ENCODE data around the gene GNB3. TPM values are rescaled to one million over a fixed set of nuclear protein-coding genes. Genes with fewer than 3 reads are reported as not detected.

Gene GNB3
- total and polyA plus RNA-seq, 5 donors from 2014 or later = not detected

- Mint-ChIP-seq H3K9me3 (no peaks in the 10 kb centered on the region), H3K27me3 (no peaks in the 10 kb centered on the region), H3K4me3 (peak within 1 kb of the TSS; percentile 90 to 99 (median 96)), H3K27ac (peak within 1 kb of the TSS; percentile 95 to 100 (median 100)), H3K4me1 (peaks cover 0 to 38% (median 16%) of the 10 kb centered on the region in 4 donors), H3K36me3 (peaks cover 8% of the 10 kb centered on the region)
- peak within 1 kb of the TSS; percentile 85 for H3K4me3 ChIP-seq (ENCODE audit: low read depth, low read length)
- DNase-seq (peak; percentile 88 to 99 (median 93)), ATAC-seq (ENCODE audit: low read depth in 2 of 2) (peak; percentile 47 to 50)
- H3K9me3 ChIP-seq (ENCODE audit: control insufficient read depth in 2 of 2, low read length in 2 of 2) = no peaks in the 10 kb centered on the region
- no peaks in the 10 kb centered on the region for H3K27me3 ChIP-seq (ENCODE audit: control insufficient read depth, insufficient read depth, low read length)
- peaks cover 8% of the 10 kb centered on the region for H3K36me3 ChIP-seq (ENCODE audit: control insufficient read depth, insufficient read depth, low read length)
- H3K27ac ChIP-seq (ENCODE audit: insufficient read depth, low read length, poor library complexity, severe bottlenecking) = peak within 1 kb of the TSS; percentile 97
- peaks cover 22% of the 10 kb centered on the region for H3K4me1 ChIP-seq (ENCODE audit: control insufficient read depth, insufficient read depth, low read length, poor library complexity, severe bottlenecking)
Measured at GRCh38 chr12:6851153-6851920, 10.6 kb downstream of the GNB3 start, which contains the start of gene CDCA3. TSS of gene CDCA3 (minus strand) at chr12:6851286. CDS start at chr12:6850952, 334 bp downstream.

GRCh38 chr12:6851921-6852650 is 11.4 kb downstream of the GNB3 start, which contains the start of gene USP5:
TSS of gene USP5 (plus strand) at chr12:6852150. CDS start at chr12:6852180, 30 bp downstream.
- H3K4me1 ChIP-seq (ENCODE audit: control insufficient read depth, insufficient read depth, low read length, poor library complexity, severe bottlenecking) = peaks cover 22% of the 10 kb centered on the region
- Mint-ChIP-seq H3K9me3 (no peaks in the 10 kb centered on the region), H3K27me3 (no peaks in the 10 kb centered on the region), H3K27ac (peak within 1 kb of the TSS; percentile 95 to 100 (median 100)), H3K36me3 (peaks cover 8% of the 10 kb centered on the region), H3K4me1 (peaks cover 0 to 38% (median 16%) of the 10 kb centered on the region in 4 donors), H3K4me3 (peak within 1 kb of the TSS; percentile 90 to 99 (median 96))
- DNase-seq (peak; percentile 98 to 100 (median 100)), ATAC-seq (ENCODE audit: low read depth in 2 of 2) (peak; percentile 82 to 83)
- H3K4me3 ChIP-seq (ENCODE audit: low read depth, low read length) = peak within 1 kb of the TSS; percentile 85
- no peaks in the 10 kb centered on the region for H3K27me3 ChIP-seq (ENCODE audit: control insufficient read depth, insufficient read depth, low read length)
- no peaks in the 10 kb centered on the region for H3K9me3 ChIP-seq (ENCODE audit: control insufficient read depth in 2 of 2, low read length in 2 of 2)
- peak within 1 kb of the TSS; percentile 97 for H3K27ac ChIP-seq (ENCODE audit: insufficient read depth, low read length, poor library complexity, severe bottlenecking)
- peaks cover 15% of the 10 kb centered on the region for H3K36me3 ChIP-seq (ENCODE audit: control insufficient read depth, insufficient read depth, low read length)

DNA sequence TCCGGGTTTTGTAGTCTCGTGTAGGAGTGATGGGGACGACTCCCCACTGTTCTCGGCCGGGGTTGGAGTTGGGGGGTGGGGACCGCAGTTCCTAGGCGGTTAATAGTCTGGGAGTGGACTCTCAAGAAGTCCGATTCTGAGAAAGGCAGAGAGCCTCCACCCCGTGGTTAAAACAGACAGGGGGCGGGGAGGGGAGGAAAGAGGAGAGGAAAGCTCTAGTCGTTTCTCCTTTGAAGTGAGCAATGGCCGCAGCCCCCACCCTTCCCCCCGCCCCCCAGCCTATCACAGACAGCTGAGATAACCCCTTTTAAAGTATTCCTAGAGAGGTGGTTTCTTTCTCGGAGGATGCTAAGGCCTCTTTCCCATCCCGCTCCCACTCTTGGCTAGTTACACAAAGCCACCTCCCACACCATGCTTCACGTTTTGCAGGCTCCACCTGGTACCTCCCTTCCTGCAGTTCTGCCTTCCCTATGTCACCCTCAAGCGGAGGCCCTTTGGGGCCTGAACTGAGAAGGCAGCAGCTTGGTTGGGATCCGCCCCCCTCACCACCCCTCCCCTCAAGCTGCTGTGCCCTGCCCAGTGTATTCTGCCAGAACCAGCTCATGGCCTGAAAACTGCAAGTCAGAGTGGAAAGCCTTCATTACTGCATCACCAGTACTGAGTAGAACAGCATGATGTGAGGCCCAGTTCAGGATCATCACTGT is 12.1 kb downstream of the GNB3 start:
- H3K4me1 ChIP-seq (ENCODE audit: control insufficient read depth, insufficient read depth, low read length, poor library complexity, severe bottlenecking) = peaks cover 22% of the 10 kb centered on the region
- peaks cover 15% of the 10 kb centered on the region for H3K36me3 Mint-ChIP-seq
- H3K27me3 ChIP-seq (ENCODE audit: control insufficient read depth, insufficient read depth, low read length) = no peaks in the 10 kb centered on the region
- H3K4me1 Mint-ChIP-seq = peaks cover 0 to 39% (median 17%) of the 10 kb centered on the region in 4 donors
- H3K4me3 Mint-ChIP-seq = peak overlapping the region; percentile 90 to 99 (median 96)
- ATAC-seq (ENCODE audit: low read depth in 2 of 2) = no peak
- no peaks in the 10 kb centered on the region for H3K9me3 ChIP-seq (ENCODE audit: control insufficient read depth in 2 of 2, low read length in 2 of 2)
- peaks cover 22% of the 10 kb centered on the region for H3K36me3 ChIP-seq (ENCODE audit: control insufficient read depth, insufficient read depth, low read length)
- H3K27ac Mint-ChIP-seq = peak overlapping the region; percentile 95 to 100 (median 100)
- DNase-seq = peak; percentile 49 to 91 (median 56)
- H3K27me3 Mint-ChIP-seq = no peaks in the 10 kb centered on the region
- H3K9me3 Mint-ChIP-seq = no peaks in the 10 kb centered on the region
- peak overlapping the region; percentile 97 for H3K27ac ChIP-seq (ENCODE audit: insufficient read depth, low read length, poor library complexity, severe bottlenecking)
- H3K4me3 ChIP-seq (ENCODE audit: low read depth, low read length) = peak overlapping the region; percentile 85

DNA sequence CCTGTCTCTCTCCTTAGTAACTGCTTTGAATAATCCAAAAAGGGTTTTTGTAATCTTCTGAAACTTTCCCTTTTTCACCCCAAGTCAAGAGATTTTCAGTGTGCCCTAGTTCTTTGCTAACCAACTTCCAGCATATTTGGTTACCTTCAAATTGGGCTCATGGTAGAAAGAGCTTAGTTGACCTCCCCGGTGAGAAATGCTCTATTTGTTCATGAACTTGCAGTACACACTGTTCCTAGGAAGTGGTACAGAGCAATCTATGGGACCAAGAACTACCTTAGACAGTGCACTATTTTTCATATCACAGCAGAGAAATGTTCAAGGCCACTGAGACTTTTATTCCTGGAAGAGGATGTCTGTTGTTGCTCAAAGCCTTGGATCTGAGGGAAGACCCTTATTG is 12.9 kb downstream of the GNB3 start:
- Mint-ChIP-seq H3K4me1 (peaks cover 0 to 39% (median 17%) of the 10 kb centered on the region in 4 donors), H3K9me3 (no peaks in the 10 kb centered on the region), H3K4me3 (peak overlapping the region; percentile 18 to 99 (median 96)), H3K27ac (peak overlapping the region in 2 of 3 donors; percentile 85 to 100), H3K36me3 (peaks cover 19% of the 10 kb centered on the region), H3K27me3 (no peaks in the 10 kb centered on the region)
- Histone ChIP-seq H3K4me3 (ENCODE audit: low read depth, low read length) (peak overlapping the region; percentile 85), H3K27ac (ENCODE audit: insufficient read depth, low read length, poor library complexity, severe bottlenecking) (peak overlapping the region; percentile 97), H3K9me3 (ENCODE audit: control insufficient read depth in 2 of 2, low read length in 2 of 2) (no peaks in the 10 kb centered on the region), H3K27me3 (ENCODE audit: control insufficient read depth, insufficient read depth, low read length) (no peaks in the 10 kb centered on the region), H3K4me1 (ENCODE audit: control insufficient read depth, insufficient read depth, low read length, poor library complexity, severe bottlenecking) (peaks cover 22% of the 10 kb centered on the region), H3K36me3 (ENCODE audit: control insufficient read depth, insufficient read depth, low read length) (peaks cover 31% of the 10 kb centered on the region)
- ATAC-seq (ENCODE audit: low read depth in 2 of 2) (no peak), DNase-seq (no peak)

- H3K27ac ChIP-seq (ENCODE audit: insufficient read depth, low read length, poor library complexity, severe bottlenecking) = peak overlapping the region; percentile 97
- H3K4me3 ChIP-seq (ENCODE audit: low read depth, low read length) = no peak overlapping the region
- H3K27me3 ChIP-seq (ENCODE audit: control insufficient read depth, insufficient read depth, low read length) = no peaks in the 10 kb centered on the region
- H3K9me3 Mint-ChIP-seq = no peaks in the 10 kb centered on the region
- H3K27me3 Mint-ChIP-seq = no peaks in the 10 kb centered on the region
- peaks cover 35% of the 10 kb centered on the region for H3K36me3 ChIP-seq (ENCODE audit: control insufficient read depth, insufficient read depth, low read length)
- H3K4me3 Mint-ChIP-seq = peak overlapping the region in 3 of 4 donors; percentile 16 to 97 (median 18)
- no peaks in the 10 kb centered on the region for H3K9me3 ChIP-seq (ENCODE audit: control insufficient read depth in 2 of 2, low read length in 2 of 2)
- DNase-seq = no peak
- H3K4me1 Mint-ChIP-seq = peaks cover 0 to 39% (median 17%) of the 10 kb centered on the region in 4 donors
- peaks cover 19% of the 10 kb centered on the region for H3K36me3 Mint-ChIP-seq
- H3K4me1 ChIP-seq (ENCODE audit: control insufficient read depth, insufficient read depth, low read length, poor library complexity, severe bottlenecking) = peaks cover 22% of the 10 kb centered on the region
- ATAC-seq (ENCODE audit: low read depth in 2 of 2) = no peak
- peak overlapping the region; percentile 84 to 100 (median 85) for H3K27ac Mint-ChIP-seq
Measured at GRCh38 chr12:6854036-6854435, 13.3 kb downstream of the GNB3 start.

GRCh38 chr12:6855322-6855721 is 14.6 kb downstream of the GNB3 start:
- H3K36me3 ChIP-seq (ENCODE audit: control insufficient read depth, insufficient read depth, low read length) = peaks cover 44% of the 10 kb centered on the region

DNA sequence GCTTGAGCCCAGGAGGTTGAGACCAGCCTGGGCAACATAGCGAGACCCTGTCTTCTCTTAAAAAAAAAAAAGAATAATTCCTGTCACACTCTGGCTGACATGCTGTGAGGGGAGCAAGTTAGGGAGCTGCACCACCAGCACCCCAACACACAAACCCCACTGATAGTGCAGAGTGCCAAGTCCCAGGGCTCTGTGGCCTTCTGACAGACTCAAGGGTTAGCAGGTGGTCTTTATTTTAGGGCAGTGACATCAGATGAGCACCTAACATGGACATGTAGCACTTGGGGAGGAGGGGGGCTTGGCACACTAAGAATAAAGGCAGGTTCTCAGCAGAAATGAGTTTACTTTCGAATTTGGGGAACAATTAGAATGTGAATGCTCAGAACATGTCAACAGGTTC is 18.1 kb downstream of the GNB3 start:
- Histone ChIP-seq H3K4me1 (ENCODE audit: control insufficient read depth, insufficient read depth, low read length, poor library complexity, severe bottlenecking) (peaks cover 4% of the 10 kb centered on the region), H3K27me3 (ENCODE audit: control insufficient read depth, insufficient read depth, low read length) (no peaks in the 10 kb centered on the region), H3K36me3 (ENCODE audit: control insufficient read depth, insufficient read depth, low read length) (peaks cover 78% of the 10 kb centered on the region), H3K9me3 (ENCODE audit: control insufficient read depth in 2 of 2, low read length in 2 of 2) (no peaks in the 10 kb centered on the region), H3K27ac (ENCODE audit: insufficient read depth, low read length, poor library complexity, severe bottlenecking) (no peak overlapping the region), H3K4me3 (ENCODE audit: low read depth, low read length) (no peak overlapping the region)
- Mint-ChIP-seq H3K9me3 (no peaks in the 10 kb centered on the region), H3K4me3 (no peak overlapping the region), H3K27me3 (no peaks in the 10 kb centered on the region), H3K4me1 (peaks cover 0 to 14% (median 7%) of the 10 kb centered on the region in 4 donors), H3K27ac (no peak overlapping the region), H3K36me3 (peaks cover 33% of the 10 kb centered on the region)
- ATAC-seq (ENCODE audit: low read depth in 2 of 2) (no peak), DNase-seq (no peak)

More at GRCh38 chr12:6855322-6855721, 14.6 kb downstream of the GNB3 start:
- peaks cover 0 to 34% (median 17%) of the 10 kb centered on the region in 4 donors for H3K4me1 Mint-ChIP-seq
- Histone ChIP-seq H3K27ac (ENCODE audit: insufficient read depth, low read length, poor library complexity, severe bottlenecking) (no peak overlapping the region), H3K4me3 (ENCODE audit: low read depth, low read length) (no peak overlapping the region), H3K27me3 (ENCODE audit: control insufficient read depth, insufficient read depth, low read length) (no peaks in the 10 kb centered on the region), H3K4me1 (ENCODE audit: control insufficient read depth, insufficient read depth, low read length, poor library complexity, severe bottlenecking) (peaks cover 22% of the 10 kb centered on the region), H3K9me3 (ENCODE audit: control insufficient read depth in 2 of 2, low read length in 2 of 2) (no peaks in the 10 kb centered on the region)
- no peaks in the 10 kb centered on the region for H3K27me3 Mint-ChIP-seq
- DNase-seq (no peak), ATAC-seq (ENCODE audit: low read depth in 2 of 2) (no peak)
- H3K9me3 Mint-ChIP-seq = no peaks in the 10 kb centered on the region
- peak overlapping the region in 1 of 3 donors; percentile 29 for H3K27ac Mint-ChIP-seq
- peaks cover 19% of the 10 kb centered on the region for H3K36me3 Mint-ChIP-seq
- H3K4me3 Mint-ChIP-seq = no peak overlapping the region

Measured in CD4-positive, CD25-positive, alpha-beta regulatory T cell (primary cell).